ENCODE measurements around the gene SLC39A6. TPM values are rescaled to one million over a fixed set of nuclear protein-coding genes. Genes with fewer than 3 reads are reported as not detected.
"Not testable (repeated sequence)": the region's sequence is repeated elsewhere in the genome, so short reads cannot be mapped to it uniquely, and the experiment has no call there.

The SLC39A6 gene
- polyA plus RNA-seq, 1 of the 3 experiments (the other 2 are of a cell fraction): 67.4 TPM

DNA sequence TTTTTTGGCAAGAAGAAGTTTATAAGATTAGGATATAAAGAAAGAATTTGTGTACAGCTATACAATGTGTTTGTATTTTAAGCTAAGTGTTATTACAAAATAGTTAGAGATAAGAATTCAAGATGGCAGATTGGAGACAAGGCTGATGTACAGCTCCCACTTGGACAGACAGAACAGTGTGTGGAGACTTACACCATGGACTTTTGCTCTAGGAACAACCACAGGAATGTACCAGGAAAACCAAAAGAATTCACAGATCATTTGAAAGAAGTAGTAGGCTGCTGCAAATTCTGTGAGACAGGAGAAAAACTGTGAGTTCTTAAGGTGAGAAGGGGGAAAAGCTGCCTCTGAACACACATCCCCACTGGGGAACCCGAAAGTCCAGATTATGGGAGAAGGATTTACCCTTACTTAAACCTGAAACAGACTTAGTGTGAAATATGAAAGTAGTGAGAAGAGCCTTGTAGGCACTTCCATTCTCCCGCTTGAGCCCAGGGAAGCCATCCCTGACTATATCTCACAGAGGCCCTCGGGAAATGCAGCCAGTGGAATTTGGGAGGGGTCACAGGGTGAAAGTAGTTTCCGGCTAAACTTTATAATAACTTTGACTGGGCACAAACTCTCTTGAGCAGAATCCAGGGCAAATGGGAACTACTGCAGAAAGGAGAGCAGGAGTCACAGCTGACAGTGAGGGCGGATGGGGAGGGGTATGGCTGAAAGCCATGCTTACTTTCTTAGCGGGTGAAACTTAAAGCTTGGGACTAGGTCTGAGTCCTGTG, 50.2 kb downstream of the SLC39A6 start:
- Histone ChIP-seq H3K27ac (ENCODE audit: low read depth in 2 of 2, low read length in 1 of 2) (no peak overlapping the region), H3K9me3 (no peaks in the 10 kb centered on the region), H4K20me1 (ENCODE audit: insufficient read depth) (no peaks in the 10 kb centered on the region), H3K36me3 (replicated peaks in 1 of 2; ENCODE audit: control insufficient read depth in 1 of 2, insufficient read depth in 2 of 2, low read length in 1 of 2) (no peaks in the 10 kb centered on the region), H3K4me3 (ENCODE audit: low read depth in 2 of 2, low read length in 1 of 2) (no peak overlapping the region), H3K27me3 (ENCODE audit: insufficient read depth) (no peaks in the 10 kb centered on the region; the same call in 1 of the 2 replicates), H3F3A (replicated peaks; ENCODE audit: insufficient read depth) (no peaks in the 10 kb centered on the region), H3K4me2 (no peak overlapping the region), H2AFZ (ENCODE audit: low read depth) (no peak overlapping the region), H3K79me2 (ENCODE audit: insufficient read depth) (no peaks in the 10 kb centered on the region), H3K9me2 (no peaks in the 10 kb centered on the region), H3K4me1 (ENCODE audit: control insufficient read depth in 1 of 2, insufficient read depth in 2 of 2, low read depth in 1 of 2, low read length in 1 of 2) (no peaks in the 10 kb centered on the region), H3K9ac (no peak overlapping the region)
- DNase-seq: no peak
- ChIA-PET POLR2A (no interaction called here), CTCF (interaction anchor here (1.1 kb wide), 1 partner anchor 17 kb away, joined by 5 read pairs; no protein-coding TSS in a partner anchor)
- 56% methylated on average over 6 of the region's 6 CpGs for WGBS (ENCODE audit: low lambda C conversion rate)
- TF ChIP-seq, protein P1, sequence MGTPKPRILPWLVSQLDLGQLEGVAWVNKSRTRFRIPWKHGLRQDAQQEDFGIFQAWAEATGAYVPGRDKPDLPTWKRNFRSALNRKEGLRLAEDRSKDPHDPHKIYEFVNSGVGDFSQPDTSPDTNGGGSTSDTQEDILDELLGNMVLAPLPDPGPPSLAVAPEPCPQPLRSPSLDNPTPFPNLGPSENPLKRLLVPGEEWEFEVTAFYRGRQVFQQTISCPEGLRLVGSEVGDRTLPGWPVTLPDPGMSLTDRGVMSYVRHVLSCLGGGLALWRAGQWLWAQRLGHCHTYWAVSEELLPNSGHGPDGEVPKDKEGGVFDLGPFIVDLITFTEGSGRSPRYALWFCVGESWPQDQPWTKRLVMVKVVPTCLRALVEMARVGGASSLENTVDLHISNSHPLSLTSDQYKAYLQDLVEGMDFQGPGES (IDR thresholded peaks at IDR 0.05; ENCODE audit: low read depth, low read length): no peak
- TF ChIP-seq CHD2 (IDR thresholded peaks at IDR 0.05; ENCODE audit: low read length, partially characterized antibody) (no peak), TEAD4 (IDR thresholded peaks at IDR 0.05; ENCODE audit: borderline replicate concordance, insufficient read depth) (no peak), EP300 (IDR thresholded peaks at IDR 0.05; ENCODE audit: borderline replicate concordance in 1 of 2, low read depth in 1 of 2, low read length in 1 of 2) (no peak), GABPA (IDR thresholded peaks at IDR 0.05; ENCODE audit: low read depth) (no peak), NRF1 (IDR thresholded peaks at IDR 0.05; ENCODE audit: low read depth, low read length) (no peak), JUND (IDR thresholded peaks at IDR 0.05) (no peak), EZH2phosphoT487 (IDR thresholded peaks at IDR 0.05; ENCODE audit: borderline replicate concordance, low read depth) (no peak), FOSL2 (IDR thresholded peaks at IDR 0.05; ENCODE audit: borderline replicate concordance, low read depth) (no peak), TAF1 (IDR thresholded peaks at IDR 0.05; ENCODE audit: borderline replicate concordance, low read depth, low read length) (no peak)
- TF ChIP-seq, protein P2, sequence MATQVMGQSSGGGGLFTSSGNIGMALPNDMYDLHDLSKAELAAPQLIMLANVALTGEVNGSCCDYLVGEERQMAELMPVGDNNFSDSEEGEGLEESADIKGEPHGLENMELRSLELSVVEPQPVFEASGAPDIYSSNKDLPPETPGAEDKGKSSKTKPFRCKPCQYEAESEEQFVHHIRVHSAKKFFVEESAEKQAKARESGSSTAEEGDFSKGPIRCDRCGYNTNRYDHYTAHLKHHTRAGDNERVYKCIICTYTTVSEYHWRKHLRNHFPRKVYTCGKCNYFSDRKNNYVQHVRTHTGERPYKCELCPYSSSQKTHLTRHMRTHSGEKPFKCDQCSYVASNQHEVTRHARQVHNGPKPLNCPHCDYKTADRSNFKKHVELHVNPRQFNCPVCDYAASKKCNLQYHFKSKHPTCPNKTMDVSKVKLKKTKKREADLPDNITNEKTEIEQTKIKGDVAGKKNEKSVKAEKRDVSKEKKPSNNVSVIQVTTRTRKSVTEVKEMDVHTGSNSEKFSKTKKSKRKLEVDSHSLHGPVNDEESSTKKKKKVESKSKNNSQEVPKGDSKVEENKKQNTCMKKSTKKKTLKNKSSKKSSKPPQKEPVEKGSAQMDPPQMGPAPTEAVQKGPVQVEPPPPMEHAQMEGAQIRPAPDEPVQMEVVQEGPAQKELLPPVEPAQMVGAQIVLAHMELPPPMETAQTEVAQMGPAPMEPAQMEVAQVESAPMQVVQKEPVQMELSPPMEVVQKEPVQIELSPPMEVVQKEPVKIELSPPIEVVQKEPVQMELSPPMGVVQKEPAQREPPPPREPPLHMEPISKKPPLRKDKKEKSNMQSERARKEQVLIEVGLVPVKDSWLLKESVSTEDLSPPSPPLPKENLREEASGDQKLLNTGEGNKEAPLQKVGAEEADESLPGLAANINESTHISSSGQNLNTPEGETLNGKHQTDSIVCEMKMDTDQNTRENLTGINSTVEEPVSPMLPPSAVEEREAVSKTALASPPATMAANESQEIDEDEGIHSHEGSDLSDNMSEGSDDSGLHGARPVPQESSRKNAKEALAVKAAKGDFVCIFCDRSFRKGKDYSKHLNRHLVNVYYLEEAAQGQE (IDR thresholded peaks at IDR 0.05; ENCODE audit: low read depth, low read length): no peak
- TF ChIP-seq, protein P3, sequence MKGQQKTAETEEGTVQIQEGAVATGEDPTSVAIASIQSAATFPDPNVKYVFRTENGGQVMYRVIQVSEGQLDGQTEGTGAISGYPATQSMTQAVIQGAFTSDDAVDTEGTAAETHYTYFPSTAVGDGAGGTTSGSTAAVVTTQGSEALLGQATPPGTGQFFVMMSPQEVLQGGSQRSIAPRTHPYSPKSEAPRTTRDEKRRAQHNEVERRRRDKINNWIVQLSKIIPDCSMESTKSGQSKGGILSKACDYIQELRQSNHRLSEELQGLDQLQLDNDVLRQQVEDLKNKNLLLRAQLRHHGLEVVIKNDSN (IDR thresholded peaks at IDR 0.05; ENCODE audit: borderline replicate concordance, low read depth): no peak
- TF ChIP-seq, protein P4, sequence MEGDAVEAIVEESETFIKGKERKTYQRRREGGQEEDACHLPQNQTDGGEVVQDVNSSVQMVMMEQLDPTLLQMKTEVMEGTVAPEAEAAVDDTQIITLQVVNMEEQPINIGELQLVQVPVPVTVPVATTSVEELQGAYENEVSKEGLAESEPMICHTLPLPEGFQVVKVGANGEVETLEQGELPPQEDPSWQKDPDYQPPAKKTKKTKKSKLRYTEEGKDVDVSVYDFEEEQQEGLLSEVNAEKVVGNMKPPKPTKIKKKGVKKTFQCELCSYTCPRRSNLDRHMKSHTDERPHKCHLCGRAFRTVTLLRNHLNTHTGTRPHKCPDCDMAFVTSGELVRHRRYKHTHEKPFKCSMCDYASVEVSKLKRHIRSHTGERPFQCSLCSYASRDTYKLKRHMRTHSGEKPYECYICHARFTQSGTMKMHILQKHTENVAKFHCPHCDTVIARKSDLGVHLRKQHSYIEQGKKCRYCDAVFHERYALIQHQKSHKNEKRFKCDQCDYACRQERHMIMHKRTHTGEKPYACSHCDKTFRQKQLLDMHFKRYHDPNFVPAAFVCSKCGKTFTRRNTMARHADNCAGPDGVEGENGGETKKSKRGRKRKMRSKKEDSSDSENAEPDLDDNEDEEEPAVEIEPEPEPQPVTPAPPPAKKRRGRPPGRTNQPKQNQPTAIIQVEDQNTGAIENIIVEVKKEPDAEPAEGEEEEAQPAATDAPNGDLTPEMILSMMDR (IDR thresholded peaks at IDR 0.05): no peak
- TF ChIP-seq, protein P5, sequence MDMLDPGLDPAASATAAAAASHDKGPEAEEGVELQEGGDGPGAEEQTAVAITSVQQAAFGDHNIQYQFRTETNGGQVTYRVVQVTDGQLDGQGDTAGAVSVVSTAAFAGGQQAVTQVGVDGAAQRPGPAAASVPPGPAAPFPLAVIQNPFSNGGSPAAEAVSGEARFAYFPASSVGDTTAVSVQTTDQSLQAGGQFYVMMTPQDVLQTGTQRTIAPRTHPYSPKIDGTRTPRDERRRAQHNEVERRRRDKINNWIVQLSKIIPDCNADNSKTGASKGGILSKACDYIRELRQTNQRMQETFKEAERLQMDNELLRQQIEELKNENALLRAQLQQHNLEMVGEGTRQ (IDR thresholded peaks at IDR 0.05; ENCODE audit: borderline replicate concordance, low read depth, low read length): no peak

DNA sequence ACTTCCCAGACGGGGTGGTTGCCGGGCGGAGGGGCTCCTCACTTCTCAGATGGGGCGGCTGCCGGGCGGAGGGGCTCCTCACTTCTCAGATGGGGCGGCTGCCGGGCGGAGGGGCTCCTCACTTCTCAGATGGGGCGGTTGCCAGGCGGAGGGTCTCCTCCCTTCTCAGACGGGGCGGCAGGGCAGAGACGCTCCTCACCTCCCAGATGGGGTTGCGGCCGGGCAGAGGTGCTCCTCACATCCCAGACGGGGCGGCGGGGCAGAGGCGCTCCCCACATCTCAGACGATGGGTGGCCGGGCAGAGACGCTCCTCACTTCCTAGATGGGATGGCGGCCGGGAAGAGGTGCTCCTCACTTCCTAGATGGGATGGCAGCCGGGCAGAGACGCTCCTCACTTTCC, 51.4 kb downstream of the SLC39A6 start:
- DNase-seq; H3K9me2 ChIP-seq; H3K4me1 ChIP-seq (ENCODE audit: control insufficient read depth in 1 of 2, insufficient read depth in 2 of 2, low read depth in 1 of 2, low read length in 1 of 2); H3K79me2 ChIP-seq (ENCODE audit: insufficient read depth); POLR2A ChIA-PET; H3F3A ChIP-seq (replicated peaks; ENCODE audit: insufficient read depth); H3K9me3 ChIP-seq; H2AFZ ChIP-seq (ENCODE audit: low read depth); H4K20me1 ChIP-seq (ENCODE audit: insufficient read depth); H3K9ac ChIP-seq; H3K4me2 ChIP-seq; H3K27ac ChIP-seq (ENCODE audit: low read depth in 2 of 2, low read length in 1 of 2); H3K36me3 ChIP-seq (replicated peaks in 1 of 2; ENCODE audit: control insufficient read depth in 1 of 2, insufficient read depth in 2 of 2, low read length in 1 of 2); H3K4me3 ChIP-seq (ENCODE audit: low read depth in 2 of 2, low read length in 1 of 2); H3K27me3 ChIP-seq (ENCODE audit: insufficient read depth); CTCF ChIA-PET: not testable (repeated sequence)
- WGBS (ENCODE audit: low lambda C conversion rate): no CpG with 5 or more reads among the region's 27 CpGs

Measured in SK-N-SH (cell line).